Right lobe of liver (tissue), 4 donors: ENCODE data around the gene KIR3DL3.

Experiments
- POLR2A ChIP-seq: fragments of 450-650 bp; IDR thresholded peaks from one replicate; pipeline ENCODE4 v1.6.1; 2017; ENCODE audit warnings: antibody characterized with exemption, mild to moderate bottlenecking
- TF ChIP-seq, protein P1 (sequence below), 4 donors: fragments of 200-600 bp in 3 of 4; fragments of 450-650 bp in 1 of 4; IDR thresholded peaks; one replicate each; pipeline versions ENCODE4 v1.5.1 to v1.8.0; 2016 to 2022; ENCODE audit warnings: antibody characterized with exemption in 4 of 4, mild to moderate bottlenecking in 2 of 4
- donor health status: DM: no; HTN: no; CAD: no.
- donor health status: DM: no; HTN: no; CAD: no.
- donor health status: DM: no; HTN: yes; CAD: no.

- TF ChIP-seq, protein P1, sequence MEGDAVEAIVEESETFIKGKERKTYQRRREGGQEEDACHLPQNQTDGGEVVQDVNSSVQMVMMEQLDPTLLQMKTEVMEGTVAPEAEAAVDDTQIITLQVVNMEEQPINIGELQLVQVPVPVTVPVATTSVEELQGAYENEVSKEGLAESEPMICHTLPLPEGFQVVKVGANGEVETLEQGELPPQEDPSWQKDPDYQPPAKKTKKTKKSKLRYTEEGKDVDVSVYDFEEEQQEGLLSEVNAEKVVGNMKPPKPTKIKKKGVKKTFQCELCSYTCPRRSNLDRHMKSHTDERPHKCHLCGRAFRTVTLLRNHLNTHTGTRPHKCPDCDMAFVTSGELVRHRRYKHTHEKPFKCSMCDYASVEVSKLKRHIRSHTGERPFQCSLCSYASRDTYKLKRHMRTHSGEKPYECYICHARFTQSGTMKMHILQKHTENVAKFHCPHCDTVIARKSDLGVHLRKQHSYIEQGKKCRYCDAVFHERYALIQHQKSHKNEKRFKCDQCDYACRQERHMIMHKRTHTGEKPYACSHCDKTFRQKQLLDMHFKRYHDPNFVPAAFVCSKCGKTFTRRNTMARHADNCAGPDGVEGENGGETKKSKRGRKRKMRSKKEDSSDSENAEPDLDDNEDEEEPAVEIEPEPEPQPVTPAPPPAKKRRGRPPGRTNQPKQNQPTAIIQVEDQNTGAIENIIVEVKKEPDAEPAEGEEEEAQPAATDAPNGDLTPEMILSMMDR (IDR thresholded peaks at IDR 0.05): no peak
- TF ChIP-seq POLR2A: no peak
Measured at GRCh38 chr19:54696766-54697165, 27.5 kb upstream of the KIR3DL3 start.
